GM12801 (cell line): ENCODE results near the gene RIOX2.

Experiments
- CTCF ChIP-seq: IDR thresholded peaks from one replicate; pipeline ENCODE4 v1.5.1; 2011; ENCODE audit warnings: control low read depth; ENCODE audit not compliant: insufficient read length; ENCODE audit errors: extremely low read depth

RIOX2 gene

GRCh38 chr3:97983933-97984491, 11.8 kb upstream of the RIOX2 start:
- no peak for TF ChIP-seq CTCF

- no peak for TF ChIP-seq CTCF
Observed at GRCh38 chr3:97981886-97982285, 9.7 kb upstream of the RIOX2 start.

GRCh38 chr3:97979610-97980009, 7.4 kb upstream of the RIOX2 start:
- no peak for TF ChIP-seq CTCF

GRCh38 chr3:97975466-97975865, 3.2 kb upstream of the RIOX2 start:
- no peak for TF ChIP-seq CTCF

GRCh38 chr3:97974996-97975395, 2.8 kb upstream of the RIOX2 start:
- no peak for TF ChIP-seq CTCF

GRCh38 chr3:97972976-97973375, 745 bp upstream of the RIOX2 start:
- no peak for TF ChIP-seq CTCF

- TF ChIP-seq CTCF, result no peak
Observed at GRCh38 chr3:97970956-97971620, 1.1 kb downstream of the RIOX2 start.

GRCh38 chr3:97970156-97970555, 2.1 kb downstream of the RIOX2 start:
- TF ChIP-seq CTCF, result no peak
